ENCODE data around the gene NDUFAF3.

DNA sequence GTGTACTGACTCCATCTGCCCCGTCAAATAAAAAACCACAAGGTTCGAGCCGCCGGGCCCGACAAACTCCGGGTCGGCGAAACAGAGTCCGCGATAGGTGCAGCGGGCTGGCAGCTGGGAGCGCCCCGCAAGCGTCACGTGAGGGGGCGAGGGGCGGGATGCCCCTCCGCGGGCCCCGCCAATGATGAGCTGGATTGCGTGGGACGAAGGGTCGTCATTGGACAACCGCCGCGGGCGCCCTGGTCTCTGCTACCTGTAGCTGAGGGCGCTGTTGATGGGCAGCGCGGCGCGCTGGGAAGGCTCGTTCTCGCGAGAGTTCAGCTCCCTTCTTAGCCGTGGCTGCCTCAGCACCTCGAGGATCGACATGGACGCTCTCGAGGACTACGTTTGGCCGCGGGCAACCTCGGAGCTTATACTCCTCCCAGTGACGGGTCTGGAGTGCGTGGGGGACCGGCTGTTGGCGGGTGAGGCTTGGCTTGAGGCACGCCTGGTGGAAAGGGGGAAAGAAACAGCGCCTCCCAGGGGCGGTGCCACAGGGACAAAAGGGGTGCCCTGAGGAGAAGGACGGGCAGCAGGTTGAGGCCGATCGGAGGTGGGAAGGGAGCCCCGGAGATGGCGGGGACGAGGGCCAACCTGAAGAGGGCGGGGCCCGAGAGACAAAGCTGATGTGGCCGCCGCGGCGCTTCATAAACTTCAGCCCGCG lies 14.7 kb upstream of the NDUFAF3 start, which contains the start of gene WDR6:
- TF ChIP-seq, protein P1, sequence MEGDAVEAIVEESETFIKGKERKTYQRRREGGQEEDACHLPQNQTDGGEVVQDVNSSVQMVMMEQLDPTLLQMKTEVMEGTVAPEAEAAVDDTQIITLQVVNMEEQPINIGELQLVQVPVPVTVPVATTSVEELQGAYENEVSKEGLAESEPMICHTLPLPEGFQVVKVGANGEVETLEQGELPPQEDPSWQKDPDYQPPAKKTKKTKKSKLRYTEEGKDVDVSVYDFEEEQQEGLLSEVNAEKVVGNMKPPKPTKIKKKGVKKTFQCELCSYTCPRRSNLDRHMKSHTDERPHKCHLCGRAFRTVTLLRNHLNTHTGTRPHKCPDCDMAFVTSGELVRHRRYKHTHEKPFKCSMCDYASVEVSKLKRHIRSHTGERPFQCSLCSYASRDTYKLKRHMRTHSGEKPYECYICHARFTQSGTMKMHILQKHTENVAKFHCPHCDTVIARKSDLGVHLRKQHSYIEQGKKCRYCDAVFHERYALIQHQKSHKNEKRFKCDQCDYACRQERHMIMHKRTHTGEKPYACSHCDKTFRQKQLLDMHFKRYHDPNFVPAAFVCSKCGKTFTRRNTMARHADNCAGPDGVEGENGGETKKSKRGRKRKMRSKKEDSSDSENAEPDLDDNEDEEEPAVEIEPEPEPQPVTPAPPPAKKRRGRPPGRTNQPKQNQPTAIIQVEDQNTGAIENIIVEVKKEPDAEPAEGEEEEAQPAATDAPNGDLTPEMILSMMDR (IDR thresholded peaks at IDR 0.05), result peak; percentile 41 to 60 (median 41)
- no peak for TF ChIP-seq POLR2A (IDR thresholded peaks at IDR 0.05; ENCODE audit: low read depth)
- TF ChIP-seq EP300 (IDR thresholded peaks at IDR 0.05), result no peak
- TF ChIP-seq POLR2AphosphoS5 (IDR thresholded peaks at IDR 0.05), result peak; percentile 90 to 94
